ENCODE results near the gene OSTN.

DNA sequence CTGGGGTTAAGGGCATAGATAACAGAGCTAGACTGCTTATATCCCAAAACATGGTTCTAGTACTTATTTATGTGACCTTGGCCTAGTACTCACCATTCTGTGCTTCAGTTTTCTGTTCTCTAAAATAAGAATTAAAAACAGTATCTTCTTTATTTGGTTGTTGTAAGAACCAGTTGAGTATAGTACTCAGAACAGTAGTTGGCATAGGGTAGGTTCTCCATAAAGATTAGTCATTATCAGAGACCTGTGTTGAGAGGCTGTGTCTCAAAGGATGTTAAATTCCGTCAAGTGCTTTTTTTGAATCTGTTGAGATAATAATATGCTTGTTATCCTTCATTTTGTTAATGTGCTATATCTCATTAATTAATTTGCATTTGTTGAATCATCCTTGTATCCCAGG, 47.4 kb upstream of the OSTN start:
- TF ChIP-seq, protein P1, sequence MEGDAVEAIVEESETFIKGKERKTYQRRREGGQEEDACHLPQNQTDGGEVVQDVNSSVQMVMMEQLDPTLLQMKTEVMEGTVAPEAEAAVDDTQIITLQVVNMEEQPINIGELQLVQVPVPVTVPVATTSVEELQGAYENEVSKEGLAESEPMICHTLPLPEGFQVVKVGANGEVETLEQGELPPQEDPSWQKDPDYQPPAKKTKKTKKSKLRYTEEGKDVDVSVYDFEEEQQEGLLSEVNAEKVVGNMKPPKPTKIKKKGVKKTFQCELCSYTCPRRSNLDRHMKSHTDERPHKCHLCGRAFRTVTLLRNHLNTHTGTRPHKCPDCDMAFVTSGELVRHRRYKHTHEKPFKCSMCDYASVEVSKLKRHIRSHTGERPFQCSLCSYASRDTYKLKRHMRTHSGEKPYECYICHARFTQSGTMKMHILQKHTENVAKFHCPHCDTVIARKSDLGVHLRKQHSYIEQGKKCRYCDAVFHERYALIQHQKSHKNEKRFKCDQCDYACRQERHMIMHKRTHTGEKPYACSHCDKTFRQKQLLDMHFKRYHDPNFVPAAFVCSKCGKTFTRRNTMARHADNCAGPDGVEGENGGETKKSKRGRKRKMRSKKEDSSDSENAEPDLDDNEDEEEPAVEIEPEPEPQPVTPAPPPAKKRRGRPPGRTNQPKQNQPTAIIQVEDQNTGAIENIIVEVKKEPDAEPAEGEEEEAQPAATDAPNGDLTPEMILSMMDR (IDR thresholded peaks at IDR 0.05; ENCODE audit: insufficient read depth, low read length): no peak
- no peak for TF ChIP-seq POLR2AphosphoS5 (IDR thresholded peaks at IDR 0.05; ENCODE audit: low read depth)
- TF ChIP-seq, protein P2, sequence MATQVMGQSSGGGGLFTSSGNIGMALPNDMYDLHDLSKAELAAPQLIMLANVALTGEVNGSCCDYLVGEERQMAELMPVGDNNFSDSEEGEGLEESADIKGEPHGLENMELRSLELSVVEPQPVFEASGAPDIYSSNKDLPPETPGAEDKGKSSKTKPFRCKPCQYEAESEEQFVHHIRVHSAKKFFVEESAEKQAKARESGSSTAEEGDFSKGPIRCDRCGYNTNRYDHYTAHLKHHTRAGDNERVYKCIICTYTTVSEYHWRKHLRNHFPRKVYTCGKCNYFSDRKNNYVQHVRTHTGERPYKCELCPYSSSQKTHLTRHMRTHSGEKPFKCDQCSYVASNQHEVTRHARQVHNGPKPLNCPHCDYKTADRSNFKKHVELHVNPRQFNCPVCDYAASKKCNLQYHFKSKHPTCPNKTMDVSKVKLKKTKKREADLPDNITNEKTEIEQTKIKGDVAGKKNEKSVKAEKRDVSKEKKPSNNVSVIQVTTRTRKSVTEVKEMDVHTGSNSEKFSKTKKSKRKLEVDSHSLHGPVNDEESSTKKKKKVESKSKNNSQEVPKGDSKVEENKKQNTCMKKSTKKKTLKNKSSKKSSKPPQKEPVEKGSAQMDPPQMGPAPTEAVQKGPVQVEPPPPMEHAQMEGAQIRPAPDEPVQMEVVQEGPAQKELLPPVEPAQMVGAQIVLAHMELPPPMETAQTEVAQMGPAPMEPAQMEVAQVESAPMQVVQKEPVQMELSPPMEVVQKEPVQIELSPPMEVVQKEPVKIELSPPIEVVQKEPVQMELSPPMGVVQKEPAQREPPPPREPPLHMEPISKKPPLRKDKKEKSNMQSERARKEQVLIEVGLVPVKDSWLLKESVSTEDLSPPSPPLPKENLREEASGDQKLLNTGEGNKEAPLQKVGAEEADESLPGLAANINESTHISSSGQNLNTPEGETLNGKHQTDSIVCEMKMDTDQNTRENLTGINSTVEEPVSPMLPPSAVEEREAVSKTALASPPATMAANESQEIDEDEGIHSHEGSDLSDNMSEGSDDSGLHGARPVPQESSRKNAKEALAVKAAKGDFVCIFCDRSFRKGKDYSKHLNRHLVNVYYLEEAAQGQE (IDR thresholded peaks at IDR 0.05; ENCODE audit: insufficient replicate concordance, low read depth): no peak
- no peak for TF ChIP-seq SPI1 (IDR thresholded peaks at IDR 0.05; ENCODE audit: borderline replicate concordance, low read depth)
- no peak for TF ChIP-seq GABPA (IDR thresholded peaks at IDR 0.05; ENCODE audit: low read depth)

Measured in HL-60 (cell line).